Naive thymus-derived CD8-positive, alpha-beta T cell (primary cell): ENCODE measurements around the gene ECI1. TPM values are rescaled to one million over a fixed set of nuclear protein-coding genes. Genes with fewer than 3 reads are reported as not detected.
A peak's percentile ranks its signal among the peaks of the same experiment; 100 is the strongest.
"Not testable (repeated sequence)": the region's sequence is repeated elsewhere in the genome, so short reads cannot be mapped to it uniquely, and the experiment has no call there.

ENCODE experiments used
- ATAC-seq, 2 donors: fragments of 150-1000 bp; cut with Tn5 transposase in 1 of 2; sonication (Bioruptor Pico), chemical (Tn5 transposase) in 1 of 2; 1 replicate in 1 of 2; 2 replicates in 1 of 2; pipeline ENCODE4 v1.10.0; 2021; ENCODE audit warnings: mild to moderate bottlenecking in 2 of 2, moderate library complexity in 2 of 2
- POLR2A ChIA-PET: fragments of 350-600 bp; sonication (Branson Sonifier 250); formaldehyde crosslinking; loops from one replicate; lab custom pipeline; 2021; ENCODE audit warnings: antibody characterized with exemption; lab: Charles Lee
- DNase-seq, 10 donors: peaks; one replicate each; pipeline versions ENCODE4 v3.0.0 to v3.0.0-alpha.2; 2020 to 2022
- H3K27ac Mint-ChIP-seq, 10 donors: one replicate each; pipeline ENCODE4 v1.8.0; 2020 to 2022; ENCODE audit warnings: mild to moderate bottlenecking in 10 of 10, mixed read lengths in 10 of 10, moderate library complexity in 4 of 10, inconsistent platforms in 1 of 10
- H3K27me3 Mint-ChIP-seq, 5 donors: one replicate each; pipeline ENCODE4 v1.8.0; 2021 to 2022; ENCODE audit warnings: mixed read lengths in 5 of 5
- H3K36me3 Mint-ChIP-seq, 3 donors: one replicate each; pipeline ENCODE4 v1.8.0; 2020 to 2022; ENCODE audit warnings: mixed read lengths in 3 of 3, mild to moderate bottlenecking in 2 of 3, inconsistent platforms in 1 of 3
- H3K4me1 Mint-ChIP-seq, 4 donors: one replicate each; pipeline ENCODE4 v1.8.0; 2021 to 2022; ENCODE audit warnings: mixed read lengths in 4 of 4
- H3K4me3 Mint-ChIP-seq, 10 donors: one replicate each; pipeline ENCODE4 v1.8.0; 2020 to 2022; ENCODE audit warnings: mild to moderate bottlenecking in 10 of 10, mixed read lengths in 10 of 10, moderate library complexity in 6 of 10, inconsistent platforms in 1 of 10
- H3K9me3 Mint-ChIP-seq, 9 donors: one replicate each; pipeline ENCODE4 v1.8.0; 2020 to 2022; ENCODE audit warnings: mixed read lengths in 9 of 9, mild to moderate bottlenecking in 3 of 9, inconsistent platforms in 1 of 9, moderate library complexity in 1 of 9
- polyA plus RNA-seq, 3 donors: library from polyadenylated mRNA; unstranded; fragments of 300-500 nt; fragmentation: Illumina TruSeq; gene quantifications; one replicate each; pipeline ENCODE4 v1.2.3, GENCODE V29; 2021
- total RNA-seq, 8 experiments: library from RNA in 2 of 8; stranded (reverse) in 2 of 8; gene quantifications; one replicate each; pipeline ENCODE4 v1.2.3 and lab custom pipeline; 2021 to 2026

Gene ECI1
- total and polyA plus RNA-seq, 5 experiments from 2014 or later: 22.1 to 40.4 (median 30.6) TPM

DNA sequence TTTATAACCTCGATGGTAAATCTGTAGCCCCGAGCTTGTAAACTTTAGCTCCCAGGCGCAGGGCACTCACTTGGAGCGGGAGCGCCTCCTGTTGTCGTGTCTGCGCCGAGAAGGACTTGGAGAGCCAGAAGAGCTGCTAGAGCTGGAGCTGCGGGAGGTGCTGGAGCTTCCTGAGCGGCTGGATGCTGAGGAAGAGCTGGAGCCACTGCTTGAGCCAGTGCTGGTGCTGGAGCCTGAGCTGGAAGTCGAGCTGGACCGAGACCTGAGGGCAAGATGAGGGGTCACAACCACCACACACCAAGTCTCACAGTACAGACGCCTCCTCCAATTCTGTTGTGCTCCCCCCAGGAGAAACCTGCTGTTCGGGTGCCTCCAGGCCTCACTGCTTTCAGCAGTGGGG lies 11.6 kb upstream of the ECI1 start:
- Mint-ChIP-seq H3K4me1 (peaks cover 14 to 35% (median 29%) of the 10 kb centered on the region in 4 donors), H3K27ac (peak overlapping the region in 3 of 10 donors; percentile 22 to 53 (median 34)), H3K36me3 (peaks cover 5 to 79% (median 13%) of the 10 kb centered on the region in 3 donors)
- H3K27me3 Mint-ChIP-seq, H3K9me3 Mint-ChIP-seq, DNase-seq, ATAC-seq, H3K4me3 Mint-ChIP-seq: not testable (repeated sequence)
- POLR2A ChIA-PET: interaction anchor here (0.6 to 2.0 kb wide), 2 partner anchors 11 to 1681 kb away, joined by 5 to 6 read pairs; partner anchors contain the start of gene ECI1

DNA sequence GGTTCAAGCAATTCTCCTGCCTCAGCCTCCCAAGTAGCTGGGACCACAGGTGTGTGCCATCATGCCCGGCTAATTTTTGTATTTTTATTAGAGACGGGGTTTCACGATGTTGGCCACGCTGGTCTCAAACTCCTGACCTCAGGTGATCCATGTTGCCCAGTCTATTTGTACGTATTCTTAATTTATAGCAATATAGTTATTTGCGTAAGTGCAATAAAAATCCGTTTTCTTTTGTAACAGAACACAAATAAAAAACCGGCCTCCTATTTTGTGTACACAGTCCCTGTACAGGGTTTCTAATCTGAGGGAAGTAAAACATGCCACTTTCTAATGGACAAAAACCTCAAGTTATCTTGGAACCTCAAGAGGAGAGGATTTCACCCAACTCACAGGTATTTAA lies 8.9 kb upstream of the ECI1 start:
- peaks cover 5 to 94% (median 20%) of the 10 kb centered on the region in 3 donors for H3K36me3 Mint-ChIP-seq

DNA sequence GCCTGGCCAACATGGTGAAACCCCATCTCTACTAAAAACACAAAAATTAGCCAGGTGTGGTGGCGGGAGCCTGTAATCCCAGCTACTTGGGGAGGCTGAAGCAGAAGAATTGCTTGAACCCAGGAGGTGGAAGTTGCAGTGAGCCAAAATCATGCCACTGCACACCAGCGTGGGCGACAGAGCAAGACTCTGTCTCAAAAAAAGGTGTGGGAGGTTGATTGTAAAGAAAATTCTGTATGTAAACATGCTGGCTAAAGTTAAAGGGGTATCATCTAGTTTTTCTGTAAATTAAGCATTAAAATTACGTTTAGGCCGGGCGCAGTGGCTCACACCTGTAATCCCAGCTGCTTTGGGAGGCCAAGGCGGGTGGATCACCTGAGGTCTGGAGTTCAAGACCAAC lies 7.1 kb upstream of the ECI1 start:
- H3K27ac Mint-ChIP-seq, DNase-seq, POLR2A ChIA-PET, H3K9me3 Mint-ChIP-seq, H3K4me1 Mint-ChIP-seq, H3K27me3 Mint-ChIP-seq, ATAC-seq, H3K4me3 Mint-ChIP-seq: not testable (repeated sequence)
- peaks cover 5 to 93% (median 22%) of the 10 kb centered on the region in 3 donors for H3K36me3 Mint-ChIP-seq

More for the DNA sequence above, 8.9 kb upstream of the ECI1 start:
- H3K27me3 Mint-ChIP-seq: no peaks in the 10 kb centered on the region
- ATAC-seq (no peak), DNase-seq (no peak)
- H3K4me3 Mint-ChIP-seq: no peak overlapping the region
- H3K27ac Mint-ChIP-seq: no peak overlapping the region
- no peaks in the 10 kb centered on the region for H3K9me3 Mint-ChIP-seq
- peaks cover 8 to 12% (median 11%) of the 10 kb centered on the region in 4 donors for H3K4me1 Mint-ChIP-seq
- POLR2A ChIA-PET: interaction anchor here (1.2 kb wide), 1 partner anchor 64 kb away, joined by 3 read pairs; the partner anchor contains the start of gene CASKIN1

DNA sequence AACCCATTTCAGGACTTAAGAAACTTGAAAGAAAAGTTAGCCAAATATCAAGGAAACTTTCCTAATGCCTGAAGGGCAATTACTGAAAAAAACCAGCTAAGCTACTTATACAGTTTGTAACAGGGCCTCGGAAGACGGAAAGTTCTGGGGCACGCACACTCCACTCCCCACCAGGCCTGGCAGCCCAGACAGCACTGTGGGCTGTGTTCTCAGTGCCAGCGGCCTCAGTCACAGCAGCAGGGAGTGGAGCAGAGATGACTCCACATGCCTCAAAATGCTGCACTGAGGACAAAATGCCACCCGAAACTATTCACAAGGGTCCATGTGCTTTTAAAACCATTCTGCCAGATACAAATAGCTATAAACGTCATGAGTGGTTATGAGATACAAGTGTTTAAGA lies 6.3 kb upstream of the ECI1 start:
- Mint-ChIP-seq H3K27me3 (no peaks in the 10 kb centered on the region), H3K9me3 (no peaks in the 10 kb centered on the region), H3K4me1 (peaks cover 0 to 4% (median 1%) of the 10 kb centered on the region in 4 donors), H3K36me3 (peaks cover 5 to 93% (median 26%) of the 10 kb centered on the region in 3 donors), H3K27ac (peak overlapping the region in 1 of 10 donors; percentile 35), H3K4me3 (no peak overlapping the region)
- no peak for ATAC-seq
- POLR2A ChIA-PET: no interaction called here
- no peak for DNase-seq

DNA sequence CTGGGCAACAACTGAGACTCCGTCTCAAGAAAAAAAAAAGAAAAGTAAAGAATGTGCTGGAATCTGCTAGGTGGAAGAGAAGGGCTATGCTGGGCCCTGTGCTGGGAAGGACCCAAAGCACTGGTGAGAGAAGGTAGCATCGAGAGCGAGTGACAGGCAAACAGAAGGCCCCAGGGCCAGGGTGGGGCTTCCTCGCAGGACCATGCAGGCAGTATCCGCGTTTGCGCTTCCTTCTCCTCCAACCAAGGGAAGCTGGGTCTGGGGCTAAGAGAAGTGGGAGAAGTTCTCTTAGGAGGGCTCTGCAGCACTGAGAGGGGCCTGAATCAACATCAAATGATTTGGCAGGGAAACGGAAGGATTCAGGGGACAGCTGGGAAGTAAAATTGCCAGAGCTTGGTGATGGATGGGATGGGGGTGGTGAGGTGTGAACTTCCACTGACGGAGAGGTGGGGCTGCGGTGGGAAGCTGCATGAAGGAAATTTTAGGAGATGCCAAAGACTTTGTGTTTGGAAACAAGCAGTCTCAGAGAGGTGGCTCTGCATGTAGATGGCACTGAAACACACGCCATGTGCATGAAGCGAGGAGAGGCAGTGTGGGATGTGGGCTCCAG lies 5.2 kb upstream of the ECI1 start:
- H3K27ac Mint-ChIP-seq: peak overlapping the region in 3 of 10 donors; percentile 56 to 71 (median 62)
- DNase-seq: no peak
- H3K4me3 Mint-ChIP-seq: peak overlapping the region in 1 of 10 donors; percentile 15
- H3K27me3 Mint-ChIP-seq: no peaks in the 10 kb centered on the region
- POLR2A ChIA-PET: no interaction called here
- peaks cover 5 to 83% (median 22%) of the 10 kb centered on the region in 3 donors for H3K36me3 Mint-ChIP-seq
- no peak for ATAC-seq
- H3K9me3 Mint-ChIP-seq: no peaks in the 10 kb centered on the region
- H3K4me1 Mint-ChIP-seq: peaks cover 0 to 7% (median 2%) of the 10 kb centered on the region in 4 donors

DNA sequence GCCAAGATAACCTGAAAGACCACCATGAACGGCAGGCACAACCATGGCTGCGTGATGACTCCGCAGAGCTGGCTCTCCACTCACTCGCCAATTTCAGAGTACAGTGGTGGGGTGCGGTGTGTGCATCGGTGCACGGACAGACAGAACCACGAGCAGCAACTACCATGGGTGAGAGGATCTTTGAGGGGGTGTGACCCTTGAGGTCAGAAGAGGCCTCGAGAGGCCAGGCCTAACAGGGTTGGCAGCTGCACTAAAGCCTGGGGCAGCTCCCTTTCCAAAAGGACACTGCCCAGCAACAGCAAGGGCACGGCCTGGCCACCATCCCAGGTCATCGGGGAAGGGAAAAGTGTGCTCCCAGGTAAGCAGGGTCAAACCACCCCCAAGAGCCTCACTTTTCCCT lies 1.9 kb upstream of the ECI1 start:
- peaks cover 0 to 53% (median 13%) of the 10 kb centered on the region in 3 donors for H3K36me3 Mint-ChIP-seq
- ATAC-seq: no peak
- peaks cover 0 to 1% (median 0%) of the 10 kb centered on the region in 5 donors for H3K27me3 Mint-ChIP-seq
- no peak for DNase-seq
- H3K4me1 Mint-ChIP-seq: peaks cover 0 to 16% (median 7%) of the 10 kb centered on the region in 4 donors
- no peaks in the 10 kb centered on the region for H3K9me3 Mint-ChIP-seq
- H3K4me3 Mint-ChIP-seq: peak overlapping the region in 3 of 10 donors; percentile 1 to 50 (median 40)
- POLR2A ChIA-PET: interaction anchor here (0.6 to 1.2 kb wide), 4 partner anchors 15 to 242 kb away, joined by 3 to 6 read pairs (median 4); partner anchors contain the start of genes PGP and RNPS1
- H3K27ac Mint-ChIP-seq: peak overlapping the region; percentile 31 to 91 (median 66)

DNA sequence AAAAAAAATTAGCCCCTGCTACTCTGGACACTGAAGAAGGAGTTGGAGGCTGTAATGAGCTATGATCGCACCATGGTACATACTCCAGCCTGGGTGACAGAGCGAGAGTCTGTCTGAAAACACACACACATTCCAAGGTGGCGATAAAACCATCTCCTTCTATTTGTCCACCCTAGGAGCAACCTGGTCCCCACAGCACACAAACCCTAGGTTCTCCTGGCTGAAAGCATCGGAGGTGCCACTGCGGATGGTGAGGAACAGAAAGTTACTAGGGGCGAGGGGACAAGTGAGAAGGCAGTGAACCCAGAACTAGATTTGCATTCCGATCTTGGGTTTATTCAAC lies 1.4 kb upstream of the ECI1 start:
- Mint-ChIP-seq H3K36me3 (peaks cover 0 to 47% (median 13%) of the 10 kb centered on the region in 3 donors), H3K9me3 (no peaks in the 10 kb centered on the region), H3K27me3 (peaks cover 0 to 1% (median 0%) of the 10 kb centered on the region in 5 donors), H3K4me3 (peak overlapping the region in 6 of 10 donors; percentile 1 to 82 (median 45)), H3K27ac (peak overlapping the region; percentile 33 to 91 (median 66)), H3K4me1 (peaks cover 0 to 16% (median 7%) of the 10 kb centered on the region in 4 donors)
- DNase-seq: no peak
- ATAC-seq: no peak
- POLR2A ChIA-PET: interaction anchor here (0.6 to 3.5 kb wide), 6 partner anchors 9 to 269 kb away, joined by 3 to 31 read pairs (median 6); partner anchors contain the start of genes GFER, PGP and RNPS1

DNA sequence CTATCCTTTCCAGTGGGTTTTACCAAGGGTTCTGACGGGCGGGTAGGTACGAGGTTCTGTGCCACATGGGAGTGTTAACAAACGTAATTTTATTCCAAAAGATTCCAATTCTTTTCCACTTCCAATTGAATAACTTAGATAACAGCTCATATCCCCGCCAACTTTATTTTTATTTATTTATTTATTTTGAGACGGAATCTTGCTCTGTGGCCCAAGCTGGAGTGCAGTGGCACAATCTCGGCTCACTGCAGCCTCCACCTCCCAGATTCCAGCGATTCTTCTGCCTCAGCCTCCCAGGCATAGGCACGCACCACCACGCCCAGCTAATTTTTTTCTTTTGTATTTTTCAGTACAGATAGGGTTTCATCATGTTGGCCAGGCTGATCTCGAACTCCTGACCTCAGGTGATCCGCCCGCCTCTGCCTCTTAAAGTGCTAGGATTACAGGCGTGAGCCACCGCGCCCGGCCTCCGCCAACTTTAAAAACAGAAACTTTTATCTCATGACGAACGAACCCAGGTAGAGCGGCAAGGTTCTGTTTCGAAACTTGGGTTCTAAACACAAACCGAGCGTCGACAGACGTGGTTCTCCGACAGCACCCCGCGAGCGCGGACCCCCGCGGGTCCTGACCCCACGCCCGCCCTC lies 613 bp downstream of the ECI1 start:
- Mint-ChIP-seq H3K36me3 (peaks cover 0 to 29% (median 12%) of the 10 kb centered on the region in 3 donors), H3K27ac (peak overlapping the region; percentile 72 to 95 (median 92)), H3K4me3 (peak overlapping the region; percentile 82 to 90 (median 86)), H3K27me3 (peaks cover 0 to 1% (median 0%) of the 10 kb centered on the region in 5 donors), H3K4me1 (peaks cover 0 to 16% (median 5%) of the 10 kb centered on the region in 4 donors), H3K9me3 (no peaks in the 10 kb centered on the region)
- no peak for ATAC-seq
- peak in 5 of 10 donors; percentile 27 to 46 (median 36) for DNase-seq
- POLR2A ChIA-PET: interaction anchor here (0.7 to 3.5 kb wide), 15 partner anchors 12 to 949 kb away, joined by 3 to 31 read pairs (median 5); partner anchors contain the start of genes MLST8, PGP, RNPS1 and RPS2

DNA sequence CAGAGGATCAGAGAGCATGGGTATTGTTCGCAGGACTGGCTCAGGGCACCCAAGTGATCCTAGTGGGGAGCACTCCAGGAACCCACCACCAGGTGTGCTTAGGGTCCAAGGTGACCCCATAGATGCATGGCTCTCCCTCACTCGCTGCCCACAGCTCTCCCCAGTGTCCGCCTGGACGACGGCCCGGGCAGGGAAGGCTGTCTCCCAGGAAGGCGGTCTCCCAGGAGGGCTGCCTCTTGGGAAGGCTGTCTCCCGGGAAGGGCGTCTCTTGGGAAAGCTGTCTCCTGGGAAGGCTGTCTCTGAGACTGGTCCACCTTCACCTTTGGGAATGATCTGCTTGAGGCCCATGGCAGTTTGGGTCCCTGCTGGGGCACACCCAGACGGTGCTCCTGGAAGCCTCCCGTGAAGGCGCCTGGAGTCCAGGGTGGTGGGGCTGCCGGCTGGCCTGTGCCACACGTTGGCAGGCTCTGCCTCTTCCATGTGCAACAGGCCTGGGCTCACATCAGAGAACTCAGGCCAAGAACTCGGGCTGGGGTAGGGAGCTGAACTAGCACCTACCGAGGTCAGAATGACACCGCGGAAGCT lies 5.0 kb downstream of the ECI1 start:
- POLR2A ChIA-PET: interaction anchor here (0.9 to 1.4 kb wide), 2 partner anchors 32 to 91 kb away, joined by 3 read pairs; partner anchors contain the start of genes PGP and TRAF7
- H3K4me1 Mint-ChIP-seq: peaks cover 0 to 9% (median 5%) of the 10 kb centered on the region in 4 donors
- H3K27me3 Mint-ChIP-seq: peaks cover 0 to 1% (median 0%) of the 10 kb centered on the region in 5 donors
- ATAC-seq: no peak
- H3K4me3 Mint-ChIP-seq: no peak overlapping the region
- no peak for DNase-seq
- H3K36me3 Mint-ChIP-seq: peaks cover 0 to 3% (median 0%) of the 10 kb centered on the region in 3 donors
- H3K27ac Mint-ChIP-seq: no peak overlapping the region
- H3K9me3 Mint-ChIP-seq: no peaks in the 10 kb centered on the region

DNA sequence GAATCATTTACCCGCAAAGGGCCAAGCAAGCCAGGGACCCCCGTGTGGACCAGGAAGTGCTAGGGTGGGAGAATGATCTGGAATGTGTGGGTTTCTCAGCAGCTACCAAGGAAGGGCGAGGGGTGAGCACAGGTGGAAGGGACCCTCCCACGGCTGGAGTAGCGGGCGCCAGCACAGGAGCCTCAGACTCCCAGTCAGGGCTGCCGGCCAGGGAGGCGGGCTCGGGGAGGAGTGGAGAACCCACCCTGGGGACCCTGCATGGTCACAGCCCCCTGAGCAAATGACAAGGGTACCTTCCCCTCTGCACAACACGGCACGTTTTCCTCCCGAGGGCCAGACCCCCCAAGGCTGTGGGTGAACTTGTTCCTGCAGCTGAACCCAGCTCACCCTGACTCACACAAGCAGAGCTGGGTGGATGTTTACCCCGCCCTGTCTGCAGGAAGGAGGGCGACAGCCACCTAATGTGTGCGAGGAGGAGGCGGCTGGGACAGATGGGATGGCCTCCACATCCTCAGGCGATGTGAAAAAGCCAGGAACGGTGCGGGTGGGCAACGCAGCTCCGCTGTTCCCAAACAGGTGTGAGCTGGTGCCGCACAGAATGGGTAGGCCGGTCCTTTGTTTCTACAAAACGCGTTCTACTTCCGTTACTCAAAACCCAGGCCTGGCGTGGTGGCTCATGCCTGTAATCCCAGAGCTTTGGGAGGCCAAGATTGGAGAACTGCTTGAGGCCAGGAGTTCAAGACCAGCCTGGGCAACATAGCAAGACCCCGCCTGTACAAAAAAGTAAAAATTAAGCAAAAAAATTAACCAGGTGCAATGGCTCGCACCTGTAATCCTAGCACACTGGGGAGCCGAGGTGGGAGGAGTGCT lies 6.2 kb downstream of the ECI1 start:
- no peak for ATAC-seq
- Mint-ChIP-seq H3K27ac (peak overlapping the region in 1 of 10 donors; percentile 34), H3K4me1 (peaks cover 0 to 3% (median under 1%) of the 10 kb centered on the region in 4 donors), H3K27me3 (no peaks in the 10 kb centered on the region), H3K4me3 (no peak overlapping the region), H3K36me3 (peaks cover 0 to 3% (median 0%) of the 10 kb centered on the region in 3 donors), H3K9me3 (no peaks in the 10 kb centered on the region)
- DNase-seq: peak in 1 of 10 donors; percentile 56
- POLR2A ChIA-PET: no interaction called here

DNA sequence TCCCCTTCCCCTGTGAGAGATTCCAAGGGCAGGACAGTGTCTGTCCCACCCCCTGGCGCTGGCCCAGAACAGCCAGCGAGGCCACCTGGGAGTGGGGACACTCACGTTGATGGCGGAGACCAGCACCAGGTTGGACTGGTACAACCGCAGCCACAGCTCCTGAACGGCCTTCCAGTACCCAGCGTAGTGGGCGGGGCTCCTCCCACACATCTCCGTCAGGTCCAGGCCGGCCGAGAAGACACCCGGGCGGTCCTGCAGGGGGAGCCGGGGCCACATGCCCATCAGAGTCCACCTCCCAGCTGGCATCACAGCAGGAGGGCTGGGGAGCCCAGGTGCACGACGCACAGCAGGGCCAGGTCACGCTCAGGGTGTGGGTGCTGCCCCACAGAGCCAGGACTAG lies 7.1 kb downstream of the ECI1 start:
- no peak for ATAC-seq
- H3K27ac Mint-ChIP-seq: no peak overlapping the region
- no peaks in the 10 kb centered on the region for H3K27me3 Mint-ChIP-seq
- H3K4me3 Mint-ChIP-seq: no peak overlapping the region
- peak in 1 of 10 donors; percentile 53 for DNase-seq
- POLR2A ChIA-PET: no interaction called here
- H3K4me1 Mint-ChIP-seq: no peaks in the 10 kb centered on the region
- H3K36me3 Mint-ChIP-seq: peaks cover 0 to 3% (median 0%) of the 10 kb centered on the region in 3 donors
- no peaks in the 10 kb centered on the region for H3K9me3 Mint-ChIP-seq
